ENCODE measurements around the gene CDH23.

The CDH23 gene

GRCh38 chr10:71486484-71487114 is 89.9 kb downstream of the CDH23 start:
- no peak for DNase-seq (ENCODE audit: low read depth, low spot score)

- DNase-seq (ENCODE audit: low read depth, low spot score): no peak
Measured at GRCh38 chr10:71487726-71488125, 91.0 kb downstream of the CDH23 start.

- no peak for DNase-seq (ENCODE audit: low read depth, low spot score)
Measured at GRCh38 chr10:71489077-71489476, 92.4 kb downstream of the CDH23 start.

- no peak for DNase-seq (ENCODE audit: low read depth, low spot score)
Measured at GRCh38 chr10:71492872-71493271, 96.2 kb downstream of the CDH23 start.

GRCh38 chr10:71493741-71494140 is 97.0 kb downstream of the CDH23 start:
- no peak for DNase-seq (ENCODE audit: low read depth, low spot score)

GRCh38 chr10:71494476-71494875 is 97.8 kb downstream of the CDH23 start:
- no peak for DNase-seq (ENCODE audit: low read depth, low spot score)

- no peak for DNase-seq (ENCODE audit: low read depth, low spot score)
Measured at GRCh38 chr10:71494980-71495381, 98.3 kb downstream of the CDH23 start.

GRCh38 chr10:71496927-71497762 is 100.4 kb downstream of the CDH23 start:
- DNase-seq (ENCODE audit: low read depth, low spot score): no peak

- no peak for DNase-seq (ENCODE audit: low read depth, low spot score)
Measured at GRCh38 chr10:71497763-71498326, 101.1 kb downstream of the CDH23 start.

GRCh38 chr10:71501402-71501801 is 104.7 kb downstream of the CDH23 start:
- DNase-seq (ENCODE audit: low read depth, low spot score): no peak

- no peak for DNase-seq (ENCODE audit: low read depth, low spot score)
Measured at GRCh38 chr10:71502190-71502589, 105.5 kb downstream of the CDH23 start.

- no peak for DNase-seq (ENCODE audit: low read depth, low spot score)
Measured at GRCh38 chr10:71502851-71503250, 106.1 kb downstream of the CDH23 start.

GRCh38 chr10:71504168-71504567 is 107.4 kb downstream of the CDH23 start:
- no peak for DNase-seq (ENCODE audit: low read depth, low spot score)

- no peak for DNase-seq (ENCODE audit: low read depth, low spot score)
Measured at GRCh38 chr10:71504570-71504969, 107.8 kb downstream of the CDH23 start.

- DNase-seq (ENCODE audit: low read depth, low spot score): no peak
Measured at GRCh38 chr10:71505862-71506261, 109.1 kb downstream of the CDH23 start.

- no peak for DNase-seq (ENCODE audit: low read depth, low spot score)
Measured at GRCh38 chr10:71509444-71509843, 112.7 kb downstream of the CDH23 start.

- DNase-seq (ENCODE audit: low read depth, low spot score): no peak
Measured at GRCh38 chr10:71511206-71511605, 114.5 kb downstream of the CDH23 start.

GRCh38 chr10:71512312-71512711 is 115.6 kb downstream of the CDH23 start:
- DNase-seq (ENCODE audit: low read depth, low spot score): no peak

GRCh38 chr10:71512761-71513539 is 116.2 kb downstream of the CDH23 start:
- no peak for DNase-seq (ENCODE audit: low read depth, low spot score)

GRCh38 chr10:71513540-71513853 is 116.8 kb downstream of the CDH23 start:
- DNase-seq (ENCODE audit: low read depth, low spot score): no peak

GRCh38 chr10:71513936-71514335 is 117.2 kb downstream of the CDH23 start:
- no peak for DNase-seq (ENCODE audit: low read depth, low spot score)

- DNase-seq (ENCODE audit: low read depth, low spot score): no peak
Measured at GRCh38 chr10:71515531-71516172, 118.9 kb downstream of the CDH23 start.
